Astrocyte of the hippocampus (primary cell): ENCODE data around the gene AP5Z1.

Experiments used
- DNase-seq: peaks from one replicate; pipeline ENCODE4 v3.0.0; 2011; ENCODE audit warnings: low read depth, low spot score

The AP5Z1 gene

GRCh38 chr7:4775250-4775847, at the start of gene AP5Z1:
Gene AP5Z1, plus strand, starts transcription at chr7:4775623. Its CDS starts 93 bp downstream, at chr7:4775716.
- DNase-seq, result peak; percentile 99

GRCh38 chr7:4725850-4726450, 49.5 kb upstream of the AP5Z1 start:
- peak; percentile 29 for DNase-seq

GRCh38 chr7:4726566-4726965, 48.9 kb upstream of the AP5Z1 start:
- no peak for DNase-seq

- no peak for DNase-seq
Measured at GRCh38 chr7:4727914-4728705, 47.3 kb upstream of the AP5Z1 start.

GRCh38 chr7:4729266-4729665, 46.2 kb upstream of the AP5Z1 start:
- DNase-seq, result no peak

GRCh38 chr7:4730276-4730675, 45.1 kb upstream of the AP5Z1 start:
- no peak for DNase-seq

- DNase-seq, result no peak
Measured at GRCh38 chr7:4730971-4731370, 44.5 kb upstream of the AP5Z1 start.

- no peak for DNase-seq
Measured at GRCh38 chr7:4731803-4732202, 43.6 kb upstream of the AP5Z1 start.

GRCh38 chr7:4733936-4734528, 41.4 kb upstream of the AP5Z1 start:
- DNase-seq, result no peak

- DNase-seq, result no peak
Measured at GRCh38 chr7:4734587-4735345, 40.7 kb upstream of the AP5Z1 start.

- DNase-seq, result no peak
Measured at GRCh38 chr7:4737300-4737699, 38.1 kb upstream of the AP5Z1 start.

- DNase-seq, result peak; percentile 85
Measured at GRCh38 chr7:4738711-4739527, 36.5 kb upstream of the AP5Z1 start.

GRCh38 chr7:4739528-4739992, 35.9 kb upstream of the AP5Z1 start:
- peak; percentile 39 for DNase-seq

- DNase-seq, result no peak
Measured at GRCh38 chr7:4740796-4741195, 34.6 kb upstream of the AP5Z1 start.

GRCh38 chr7:4742051-4742573, 33.3 kb upstream of the AP5Z1 start:
- no peak for DNase-seq

GRCh38 chr7:4742852-4743251, 32.6 kb upstream of the AP5Z1 start:
- no peak for DNase-seq

- DNase-seq, result peak; percentile 100
Measured at GRCh38 chr7:4744391-4745264, 30.8 kb upstream of the AP5Z1 start.

- DNase-seq, result no peak
Measured at GRCh38 chr7:4745265-4745919, 30.0 kb upstream of the AP5Z1 start.
